ENCODE results near the gene RACK1.

- TF ChIP-seq SP1 (IDR thresholded peaks at IDR 0.05) (no peak), HDGF (IDR thresholded peaks at IDR 0.05; ENCODE audit: borderline replicate concordance) (no peak), FOXK2 (IDR thresholded peaks at IDR 0.05) (no peak), BHLHE40 (IDR thresholded peaks at IDR 0.05; ENCODE audit: borderline replicate concordance) (no peak), TARDBP (IDR thresholded peaks at IDR 0.05) (no peak), FOXM1 (IDR thresholded peaks at IDR 0.05; ENCODE audit: borderline replicate concordance) (no peak), PKNOX1 (IDR thresholded peaks at IDR 0.05) (no peak), FOXA1 (IDR thresholded peaks at IDR 0.05) (no peak), CTBP1 (IDR thresholded peaks at IDR 0.05; ENCODE audit: borderline replicate concordance) (no peak), SUZ12 (IDR thresholded peaks at IDR 0.05) (no peak), L3MBTL2 (conservative IDR thresholded peaks at IDR 0.05) (no peak), LEF1 (IDR thresholded peaks at IDR 0.05; ENCODE audit: borderline replicate concordance) (no peak), ZNF384 (IDR thresholded peaks at IDR 0.05) (no peak), ELF4 (IDR thresholded peaks at IDR 0.05) (no peak)
These were observed 43.6 kb downstream of the RACK1 start for GRCh38 chr5:181199881-181200638.
